HL-60 (cell line): ENCODE measurements around the gene PHF21A.

Experiments
- DNase-seq, 2 experiments: peaks; one replicate each; pipeline ENCODE4 v3.0.0-alpha.2; 2010 to 2020; ENCODE audit warnings: low read depth in 1 of 2, low spot score in 1 of 2
- H3K27ac ChIP-seq: fragments of 250-450 bp; sonication (Bioruptor Pico); replicated peaks from 2 replicates; pipeline ENCODE4 v1.5.1; 2020; ENCODE audit warnings: mild to moderate bottlenecking, moderate library complexity
- H3K27me3 ChIP-seq: fragments of 250-450 bp; sonication (Bioruptor Pico); 2 replicates; pipeline ENCODE4 v1.5.1; 2021; ENCODE audit warnings: mild to moderate bottlenecking, moderate library complexity; ENCODE audit not compliant: insufficient read depth, poor library complexity, severe bottlenecking
- H3K4me3 ChIP-seq: replicated peaks from 2 replicates; pipeline ENCODE4 v1.5.1; 2011; ENCODE audit warnings: mild to moderate bottlenecking, control low read depth, low read length; ENCODE audit not compliant: insufficient read depth
- GABPA ChIP-seq: IDR thresholded peaks from 2 replicates; pipeline ENCODE4 v1.6.1; 2012; ENCODE audit warnings: low read depth
- POLR2AphosphoS5 ChIP-seq: IDR thresholded peaks from 2 replicates; pipeline ENCODE4 v1.6.1; 2012; ENCODE audit warnings: low read depth
- SPI1 ChIP-seq: IDR thresholded peaks from 2 replicates; pipeline ENCODE4 v1.6.1; 2012; ENCODE audit warnings: low read depth, mild to moderate bottlenecking, borderline replicate concordance
- TF ChIP-seq, protein P1 (sequence below): IDR thresholded peaks from 2 replicates; pipeline ENCODE4 v1.6.1; 2012; ENCODE audit warnings: low read depth; ENCODE audit not compliant: insufficient replicate concordance
- TF ChIP-seq, protein P2 (sequence below): IDR thresholded peaks from one replicate; pipeline ENCODE4 v1.5.1; 2011; ENCODE audit warnings: low read length, control low read depth, inconsistent platforms; ENCODE audit not compliant: insufficient read depth

PHF21A gene

DNA sequence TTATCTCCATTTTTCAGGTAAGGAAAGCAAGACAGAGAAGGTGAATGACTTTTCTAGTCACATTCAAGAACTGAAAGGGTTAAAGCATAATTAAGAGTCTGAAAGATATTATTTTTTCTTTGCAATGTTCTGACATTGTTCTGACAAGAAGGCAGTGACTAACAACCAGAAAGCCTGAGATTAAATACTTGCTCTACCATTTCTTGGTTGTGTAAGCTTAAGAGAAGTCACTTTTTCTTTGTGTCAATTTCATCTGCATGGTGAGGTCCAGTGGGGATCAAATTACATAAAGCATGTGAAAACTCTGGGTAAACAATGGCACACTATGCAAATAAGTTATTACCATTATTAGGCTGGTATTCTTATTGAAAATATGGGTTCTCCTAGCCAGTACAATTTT, 73.7 kb downstream of the PHF21A start:
- H3K27me3 ChIP-seq = no peaks in the 10 kb centered on the region
- H3K27ac ChIP-seq = no peak overlapping the region
- H3K4me3 ChIP-seq = no peak overlapping the region
- DNase-seq = no peak
- TF ChIP-seq SPI1 (no peak), GABPA (no peak), POLR2AphosphoS5 (no peak)
- TF ChIP-seq, protein P1, sequence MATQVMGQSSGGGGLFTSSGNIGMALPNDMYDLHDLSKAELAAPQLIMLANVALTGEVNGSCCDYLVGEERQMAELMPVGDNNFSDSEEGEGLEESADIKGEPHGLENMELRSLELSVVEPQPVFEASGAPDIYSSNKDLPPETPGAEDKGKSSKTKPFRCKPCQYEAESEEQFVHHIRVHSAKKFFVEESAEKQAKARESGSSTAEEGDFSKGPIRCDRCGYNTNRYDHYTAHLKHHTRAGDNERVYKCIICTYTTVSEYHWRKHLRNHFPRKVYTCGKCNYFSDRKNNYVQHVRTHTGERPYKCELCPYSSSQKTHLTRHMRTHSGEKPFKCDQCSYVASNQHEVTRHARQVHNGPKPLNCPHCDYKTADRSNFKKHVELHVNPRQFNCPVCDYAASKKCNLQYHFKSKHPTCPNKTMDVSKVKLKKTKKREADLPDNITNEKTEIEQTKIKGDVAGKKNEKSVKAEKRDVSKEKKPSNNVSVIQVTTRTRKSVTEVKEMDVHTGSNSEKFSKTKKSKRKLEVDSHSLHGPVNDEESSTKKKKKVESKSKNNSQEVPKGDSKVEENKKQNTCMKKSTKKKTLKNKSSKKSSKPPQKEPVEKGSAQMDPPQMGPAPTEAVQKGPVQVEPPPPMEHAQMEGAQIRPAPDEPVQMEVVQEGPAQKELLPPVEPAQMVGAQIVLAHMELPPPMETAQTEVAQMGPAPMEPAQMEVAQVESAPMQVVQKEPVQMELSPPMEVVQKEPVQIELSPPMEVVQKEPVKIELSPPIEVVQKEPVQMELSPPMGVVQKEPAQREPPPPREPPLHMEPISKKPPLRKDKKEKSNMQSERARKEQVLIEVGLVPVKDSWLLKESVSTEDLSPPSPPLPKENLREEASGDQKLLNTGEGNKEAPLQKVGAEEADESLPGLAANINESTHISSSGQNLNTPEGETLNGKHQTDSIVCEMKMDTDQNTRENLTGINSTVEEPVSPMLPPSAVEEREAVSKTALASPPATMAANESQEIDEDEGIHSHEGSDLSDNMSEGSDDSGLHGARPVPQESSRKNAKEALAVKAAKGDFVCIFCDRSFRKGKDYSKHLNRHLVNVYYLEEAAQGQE = no peak
- TF ChIP-seq, protein P2, sequence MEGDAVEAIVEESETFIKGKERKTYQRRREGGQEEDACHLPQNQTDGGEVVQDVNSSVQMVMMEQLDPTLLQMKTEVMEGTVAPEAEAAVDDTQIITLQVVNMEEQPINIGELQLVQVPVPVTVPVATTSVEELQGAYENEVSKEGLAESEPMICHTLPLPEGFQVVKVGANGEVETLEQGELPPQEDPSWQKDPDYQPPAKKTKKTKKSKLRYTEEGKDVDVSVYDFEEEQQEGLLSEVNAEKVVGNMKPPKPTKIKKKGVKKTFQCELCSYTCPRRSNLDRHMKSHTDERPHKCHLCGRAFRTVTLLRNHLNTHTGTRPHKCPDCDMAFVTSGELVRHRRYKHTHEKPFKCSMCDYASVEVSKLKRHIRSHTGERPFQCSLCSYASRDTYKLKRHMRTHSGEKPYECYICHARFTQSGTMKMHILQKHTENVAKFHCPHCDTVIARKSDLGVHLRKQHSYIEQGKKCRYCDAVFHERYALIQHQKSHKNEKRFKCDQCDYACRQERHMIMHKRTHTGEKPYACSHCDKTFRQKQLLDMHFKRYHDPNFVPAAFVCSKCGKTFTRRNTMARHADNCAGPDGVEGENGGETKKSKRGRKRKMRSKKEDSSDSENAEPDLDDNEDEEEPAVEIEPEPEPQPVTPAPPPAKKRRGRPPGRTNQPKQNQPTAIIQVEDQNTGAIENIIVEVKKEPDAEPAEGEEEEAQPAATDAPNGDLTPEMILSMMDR = no peak

DNA sequence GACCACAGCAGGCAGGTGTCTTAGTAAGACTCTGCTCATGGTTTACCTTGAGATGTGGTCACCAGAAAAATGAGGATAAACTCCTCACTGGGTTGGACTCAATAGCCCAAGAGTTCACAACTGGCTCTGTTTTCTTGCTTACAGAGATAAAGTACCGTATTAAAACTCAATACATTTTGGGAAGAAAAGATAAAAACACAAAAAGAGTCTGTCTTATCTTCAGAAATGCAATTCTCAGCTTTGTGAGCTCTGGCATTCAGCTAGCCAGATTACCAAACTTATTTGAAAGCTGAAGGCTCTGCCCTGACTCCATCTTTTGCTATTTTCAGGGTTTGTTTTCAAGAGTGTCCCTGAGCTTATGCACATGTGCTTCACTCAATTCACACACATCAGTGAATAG, 75.4 kb downstream of the PHF21A start:
- no peaks in the 10 kb centered on the region for H3K27me3 ChIP-seq
- no peak overlapping the region for H3K27ac ChIP-seq
- TF ChIP-seq, protein P2 = no peak
- TF ChIP-seq POLR2AphosphoS5 (no peak), SPI1 (no peak), GABPA (no peak)
- TF ChIP-seq, protein P1 = no peak
- no peak overlapping the region for H3K4me3 ChIP-seq
- DNase-seq = no peak

DNA sequence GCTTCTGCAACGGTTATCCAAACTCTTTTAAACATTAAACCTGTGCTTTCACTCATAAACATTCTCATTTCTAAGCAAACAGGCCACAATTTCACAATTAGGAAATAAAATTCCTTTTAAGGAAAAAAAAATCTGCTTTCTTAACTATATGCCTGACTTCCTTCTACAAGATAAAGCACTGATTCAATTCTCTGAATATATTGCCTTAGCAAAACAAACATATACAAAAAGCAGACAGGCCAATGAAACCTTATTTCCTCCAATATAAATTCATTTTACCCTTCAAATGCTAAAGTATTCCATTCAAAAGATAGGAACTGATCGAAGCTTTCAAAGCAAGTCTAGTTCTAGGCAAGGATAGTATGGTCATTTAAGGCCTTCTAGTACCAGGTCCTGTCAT, 76.7 kb downstream of the PHF21A start:
- H3K27ac ChIP-seq = no peak overlapping the region
- no peak overlapping the region for H3K4me3 ChIP-seq
- TF ChIP-seq GABPA (no peak), POLR2AphosphoS5 (no peak), SPI1 (no peak)
- TF ChIP-seq, protein P2 = no peak
- TF ChIP-seq, protein P1 = no peak
- H3K27me3 ChIP-seq = no peaks in the 10 kb centered on the region
- DNase-seq = no peak
